Cerebellar nuclear complex (tissue), 1 donor: ENCODE measurements around the gene TMEM255B.
"Not testable (repeated sequence)": the region's sequence is repeated elsewhere in the genome, so short reads cannot be mapped to it uniquely, and the experiment has no call there.

Experiments used
- DNase-seq, 2 experiments: peaks; one replicate each; lab custom pipeline; 2025; lab: John Stamatoyannopoulos, UW

Gene TMEM255B

DNA sequence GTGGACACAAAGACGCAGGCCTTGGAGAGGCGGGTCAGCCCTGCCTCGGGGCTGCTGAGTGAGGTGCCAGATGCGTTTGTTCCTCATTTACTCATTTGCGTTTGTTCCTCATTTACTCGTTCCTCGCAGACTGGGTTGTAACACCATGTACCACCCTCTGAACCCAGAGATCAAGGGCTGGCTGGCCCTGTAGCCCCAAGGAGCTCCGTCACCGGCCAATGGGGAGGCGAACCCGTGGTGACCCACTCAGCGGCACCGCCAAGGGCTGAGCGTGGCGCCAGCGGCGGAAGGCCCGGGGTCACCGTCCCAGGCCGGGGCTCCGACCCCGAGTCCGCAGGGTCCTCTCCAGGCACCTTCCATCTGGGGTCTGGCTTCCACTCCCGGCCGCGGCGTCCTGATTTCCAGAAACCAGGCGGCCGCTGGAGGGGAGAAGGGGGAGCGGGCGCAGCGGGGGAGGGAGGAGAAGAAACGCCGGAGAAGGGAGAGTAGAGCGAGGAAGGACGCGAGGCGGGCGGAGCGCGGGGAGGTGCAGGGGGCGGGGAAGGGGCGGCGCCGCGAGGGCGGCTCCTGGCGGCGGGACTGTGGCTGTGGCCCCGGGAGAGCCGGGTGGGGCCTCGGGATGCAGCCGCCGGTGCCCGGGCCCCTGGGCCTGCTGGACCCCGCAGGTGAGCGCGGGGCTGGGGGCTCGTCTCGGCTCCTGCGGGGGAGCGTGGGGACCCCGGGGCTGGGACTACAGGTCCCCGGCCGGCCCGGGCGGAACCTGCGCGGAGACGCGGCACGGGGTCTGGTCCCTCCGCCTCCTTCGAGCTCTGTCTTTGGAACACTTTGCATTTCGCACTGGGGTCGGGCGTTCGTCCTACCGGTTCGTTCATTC lies at the start of gene TMEM255B:
TSS of gene TMEM255B (plus strand) at position 576 of the 874 bp plus-strand sequence. CDS start at position 620, 44 bp downstream.
- no peak for DNase-seq

- no peak for DNase-seq
These were observed 36.1 kb upstream of the TMEM255B start for GRCh38 chr13:113722921-113723320.

DNA sequence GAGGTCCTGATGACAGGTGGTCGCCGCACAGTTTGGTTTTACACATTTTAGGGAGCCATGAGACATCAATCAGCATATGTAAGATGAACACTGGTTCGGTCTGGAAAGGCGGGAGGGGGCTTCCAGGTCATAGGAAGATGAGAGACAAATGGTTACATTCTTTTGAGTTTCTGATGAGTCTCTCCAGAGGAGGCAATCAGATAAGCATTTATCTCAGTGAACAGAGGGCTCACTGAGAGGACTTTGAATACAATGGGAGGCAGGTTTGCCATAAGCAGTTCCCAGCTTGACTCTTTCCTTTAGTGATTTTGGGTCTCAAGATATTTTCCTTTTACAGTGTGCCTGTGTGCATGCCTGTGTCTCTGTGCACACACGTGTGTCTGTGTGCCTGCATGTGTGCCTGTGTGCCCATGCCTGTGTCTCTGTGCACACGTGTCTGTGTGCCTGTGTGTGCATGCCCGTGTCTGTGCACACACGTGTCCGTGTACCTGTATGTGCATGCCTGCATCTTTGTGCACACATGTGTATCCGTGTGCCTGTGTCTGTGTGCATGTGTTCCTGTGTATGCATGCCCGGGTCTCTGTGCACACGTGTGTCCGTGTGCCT lies 35.5 kb upstream of the TMEM255B start:
- DNase-seq = no peak

GRCh38 chr13:113724016-113724758 lies 34.8 kb upstream of the TMEM255B start:
- no peak for DNase-seq

DNA sequence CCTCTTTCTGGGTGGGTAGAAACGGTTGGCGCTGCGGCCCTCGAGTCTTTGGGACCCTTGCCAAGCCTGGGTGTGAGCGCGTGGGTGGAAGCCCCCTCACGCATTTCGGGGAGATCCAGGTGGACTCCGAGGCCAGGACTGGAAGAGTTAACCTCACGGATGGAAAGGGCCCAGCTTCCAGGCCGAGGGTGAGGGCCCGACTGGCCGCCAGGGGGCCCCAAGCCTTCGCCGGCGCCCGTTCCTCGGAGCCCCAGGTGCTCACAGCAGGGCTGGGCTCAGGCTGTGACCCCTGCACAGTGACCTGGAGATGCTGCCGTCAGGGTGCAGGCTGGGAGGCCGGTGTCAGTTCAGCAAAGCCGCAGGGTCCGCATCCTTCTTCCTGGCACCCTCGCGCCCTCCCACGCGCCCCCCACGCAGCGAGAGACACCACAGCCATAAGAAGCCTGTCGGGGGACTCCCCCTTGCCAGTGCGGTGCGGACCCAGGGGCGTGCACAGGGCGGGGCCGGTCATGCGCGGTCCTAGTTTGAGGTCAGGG lies 34.2 kb upstream of the TMEM255B start:
- peak in 1 of 2 experiments; percentile 8 for DNase-seq

- DNase-seq = not testable (repeated sequence)
These were observed 33.5 kb upstream of the TMEM255B start for GRCh38 chr13:113725329-113726105.

DNA sequence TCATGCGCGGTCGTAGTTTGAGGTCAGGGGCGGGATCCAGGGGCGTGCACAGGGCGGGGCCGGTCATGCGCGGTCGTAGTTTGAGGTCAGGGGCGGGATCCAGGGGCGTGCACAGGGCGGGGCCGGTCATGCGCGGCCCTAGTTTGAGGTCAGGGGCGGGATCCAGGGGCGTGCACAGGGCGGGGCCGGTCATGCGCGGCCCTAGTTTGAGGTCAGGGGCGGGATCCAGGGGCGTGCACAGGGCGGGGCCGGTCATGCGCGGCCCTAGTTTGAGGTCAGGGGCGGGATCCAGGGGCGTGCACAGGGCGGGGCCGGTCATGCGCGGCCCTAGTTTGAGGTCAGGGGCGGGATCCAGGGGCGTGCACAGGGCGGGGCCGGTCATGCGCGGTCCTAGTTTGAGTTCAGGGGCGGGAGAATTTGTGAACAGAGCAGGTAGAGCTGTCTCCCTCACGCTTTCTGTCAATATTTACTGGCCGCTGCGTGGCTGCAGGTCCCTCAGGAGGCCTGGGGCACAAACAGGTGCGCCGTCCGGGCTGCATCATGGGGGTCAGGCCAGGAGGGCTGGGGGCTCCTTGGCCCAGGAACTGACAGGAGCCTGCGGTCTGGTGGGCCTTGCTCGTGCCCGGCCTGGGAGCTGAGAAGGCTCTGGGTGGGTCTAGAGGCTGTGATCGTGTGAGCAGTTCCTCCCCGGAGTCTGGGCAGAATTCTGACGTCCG lies 32.8 kb upstream of the TMEM255B start:
- not testable (repeated sequence) for DNase-seq

GRCh38 chr13:113726961-113727411 lies 32.0 kb upstream of the TMEM255B start:
- no peak for DNase-seq

- no peak for DNase-seq
These were observed 30.4 kb upstream of the TMEM255B start for GRCh38 chr13:113728571-113729054.

DNA sequence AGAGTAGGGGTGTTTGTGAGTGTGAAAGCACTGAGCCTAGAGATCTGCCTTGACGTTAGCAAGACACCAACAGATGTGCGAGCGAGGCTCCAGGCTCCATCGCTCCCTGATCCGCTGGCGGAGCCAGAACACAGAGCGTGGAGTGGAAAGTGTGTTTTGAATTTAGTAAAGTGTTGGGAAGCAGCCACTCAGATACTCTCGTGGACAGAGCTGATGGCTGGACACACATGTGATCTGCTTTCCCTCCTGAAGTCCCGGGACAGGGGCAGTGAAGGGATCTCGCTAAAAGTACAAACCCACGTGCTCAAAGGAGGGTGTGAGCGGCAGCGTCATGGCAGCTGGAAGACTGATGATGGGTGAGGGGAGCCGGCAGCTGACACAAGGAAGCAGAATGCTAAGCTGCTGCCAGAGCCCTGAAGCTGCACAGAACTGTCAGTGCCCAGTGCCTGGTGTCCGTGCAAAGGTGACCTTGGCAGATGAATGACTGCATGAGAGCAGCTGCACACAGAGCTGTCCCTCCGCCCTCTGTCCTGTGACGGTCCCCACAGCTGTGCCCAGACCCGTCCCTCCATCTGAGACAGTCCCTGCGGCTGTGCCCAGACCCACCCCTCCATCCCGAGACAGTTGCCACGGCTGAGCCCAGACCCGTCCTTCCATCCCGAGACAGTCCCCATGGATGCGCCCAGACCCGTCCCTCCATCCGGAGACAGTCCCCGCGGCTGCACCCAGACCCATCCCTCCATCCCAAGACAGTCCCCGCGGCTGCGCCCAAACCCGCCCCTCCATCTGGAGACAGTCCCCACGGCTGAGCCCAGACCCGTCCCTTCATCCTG lies 29.6 kb upstream of the TMEM255B start:
- no peak for DNase-seq

DNA sequence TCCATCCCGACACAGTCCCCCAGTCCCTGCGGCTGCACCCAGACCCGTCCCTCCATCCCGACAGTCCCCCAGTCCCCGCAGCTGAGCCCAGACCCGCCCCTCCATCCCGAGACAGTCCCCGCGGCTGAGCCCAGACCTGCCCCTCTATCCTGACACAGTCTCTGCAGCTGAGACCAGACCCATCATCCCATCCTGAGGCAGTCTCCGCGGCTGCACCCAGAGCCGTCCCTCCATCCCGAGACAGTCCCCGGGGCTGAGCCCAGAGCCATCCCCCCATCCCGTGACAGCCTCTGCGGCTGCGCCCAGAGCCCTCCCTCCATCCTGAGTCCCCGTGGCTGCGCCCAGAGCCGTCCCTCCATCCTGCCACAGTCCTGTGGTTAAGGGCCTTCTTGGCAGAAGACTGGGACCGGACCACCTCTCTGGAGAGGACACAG lies 28.8 kb upstream of the TMEM255B start:
- no peak for DNase-seq

- no peak for DNase-seq
These were observed 28.2 kb upstream of the TMEM255B start for GRCh38 chr13:113730831-113731191.

DNA sequence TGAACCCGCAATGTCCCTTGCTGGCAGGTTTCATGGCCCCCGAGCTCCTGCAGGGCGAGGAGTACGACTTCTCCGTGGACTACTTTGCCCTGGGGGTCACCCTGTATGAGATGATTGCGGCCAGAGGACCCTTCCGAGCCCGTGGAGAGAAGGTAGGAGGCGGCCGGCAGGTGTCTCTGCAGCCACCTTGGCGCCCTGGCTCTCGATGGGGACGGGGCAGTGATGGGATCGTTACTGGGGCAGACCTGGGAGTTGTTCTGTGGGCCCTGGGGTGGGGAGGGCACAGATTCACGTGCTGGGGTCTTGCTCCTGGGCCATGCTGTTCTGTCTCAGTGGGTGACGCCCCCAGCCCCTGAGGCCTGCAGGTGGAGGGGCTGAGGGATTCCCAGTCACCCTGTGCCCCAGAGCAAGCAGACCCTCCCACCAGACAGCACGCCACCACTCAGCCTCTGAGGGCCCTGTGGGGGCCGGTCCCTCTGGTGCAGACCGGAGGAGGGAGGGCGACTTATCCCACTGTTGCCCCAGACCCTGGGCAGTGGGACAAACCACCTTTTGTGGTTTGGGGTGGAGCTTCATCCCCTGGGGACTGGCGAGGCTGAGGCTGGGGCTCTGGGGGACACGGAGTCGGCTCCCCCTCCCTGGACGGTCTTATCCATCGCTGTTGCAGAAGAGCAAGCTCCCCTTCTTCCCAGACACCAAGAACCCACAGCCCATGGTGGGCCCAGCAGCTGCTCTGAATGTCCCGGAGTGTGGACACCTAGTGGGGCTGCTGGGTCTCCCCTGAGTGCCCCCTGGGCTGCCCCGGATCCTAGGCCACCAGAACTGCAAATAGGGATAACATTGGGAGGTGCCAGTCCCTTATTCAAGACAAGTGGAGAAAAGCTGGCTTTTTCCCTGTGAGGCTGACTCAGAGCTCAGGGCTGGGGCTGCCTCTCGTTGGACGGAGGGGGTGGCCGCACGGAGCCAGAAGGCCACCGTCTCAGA lies 27.5 kb upstream of the TMEM255B start:
- DNase-seq = no peak

GRCh38 chr13:113732176-113732960 lies 26.7 kb upstream of the TMEM255B start:
- no peak for DNase-seq

DNA sequence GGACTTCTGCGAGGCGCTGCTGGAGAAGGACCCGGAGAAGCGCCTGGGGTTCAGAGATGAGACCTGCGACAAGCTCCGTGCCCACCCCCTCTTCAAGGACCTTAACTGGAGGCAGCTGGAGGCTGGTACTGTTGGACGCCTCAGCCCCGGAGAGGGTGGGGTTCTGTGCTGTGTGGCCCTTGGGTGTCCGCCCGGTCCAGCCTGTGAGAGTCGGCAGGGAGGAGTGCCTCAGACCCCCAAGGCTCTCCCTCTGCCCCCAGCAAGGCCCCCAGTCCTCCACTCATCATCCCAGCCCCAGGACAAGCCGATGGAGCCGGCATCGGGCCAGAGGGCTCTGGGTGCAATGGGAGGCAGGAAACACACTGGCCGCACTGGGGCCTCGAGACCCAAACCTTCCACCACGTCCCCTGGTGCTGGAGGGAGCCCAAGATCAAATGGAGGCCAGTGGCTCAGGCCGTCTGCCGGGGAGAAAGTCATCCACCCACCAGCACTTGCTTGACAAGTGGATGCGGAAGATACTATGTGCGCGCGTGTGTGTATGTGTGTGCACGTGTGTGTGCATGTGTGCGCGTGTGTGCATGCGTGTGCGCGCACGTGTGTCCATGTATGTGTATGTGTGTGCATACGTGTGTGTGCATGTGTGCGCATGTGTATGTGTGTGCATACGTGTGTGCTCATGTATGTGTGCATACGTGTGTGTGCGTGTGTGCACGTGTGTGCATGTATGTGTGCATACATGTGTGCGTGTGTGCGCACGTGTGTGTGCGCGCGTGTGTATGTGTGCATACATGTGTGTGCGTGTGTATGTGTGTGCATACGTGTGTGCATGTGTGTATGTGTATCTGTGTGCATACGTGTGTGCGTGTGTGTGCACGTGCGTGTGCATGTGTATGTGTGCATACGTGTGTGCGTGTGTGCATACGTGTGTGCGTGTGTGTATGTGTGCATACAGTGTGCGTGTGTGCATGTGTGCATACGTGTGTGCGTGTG lies 25.8 kb upstream of the TMEM255B start:
- DNase-seq = no peak

DNA sequence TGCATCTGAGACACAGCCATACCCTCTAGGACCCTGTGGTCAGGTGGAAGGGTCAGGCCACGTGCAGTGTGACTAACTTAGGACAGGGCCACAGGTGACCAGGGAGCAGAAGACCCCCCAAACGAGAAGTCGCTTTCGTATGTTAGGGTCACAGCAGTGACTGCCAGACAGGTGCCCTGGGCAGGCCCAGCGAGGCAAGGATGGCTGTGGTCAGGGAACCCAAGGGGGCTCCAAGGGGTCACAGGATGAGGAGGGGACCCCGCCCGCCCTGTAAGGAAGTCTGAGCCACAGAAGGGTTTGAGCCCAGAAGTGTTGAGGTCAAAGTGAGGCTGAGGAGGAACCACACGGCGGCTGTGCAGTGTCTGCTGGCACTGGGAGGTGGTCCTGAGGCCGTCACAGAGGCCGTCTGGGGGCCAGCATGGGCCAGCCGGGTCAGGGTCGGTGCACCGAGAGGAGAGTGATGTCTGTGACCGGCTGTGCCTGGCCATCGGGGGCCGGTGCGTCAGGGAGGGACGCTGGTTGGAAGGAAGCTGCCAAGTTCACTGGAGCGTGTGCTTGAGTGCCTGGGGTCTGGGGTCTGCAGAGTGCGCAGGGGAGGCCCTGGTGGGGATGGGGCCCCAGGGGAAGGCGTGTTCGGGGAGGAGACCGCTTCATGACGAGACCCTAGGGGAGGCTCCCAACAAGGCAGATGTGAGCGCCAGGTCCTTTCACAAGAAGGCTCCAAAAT lies 24.8 kb upstream of the TMEM255B start:
- DNase-seq = no peak
